CMK (cell line): ENCODE data around the gene ZNF792.
"Not testable (repeated sequence)": the region's sequence is repeated elsewhere in the genome, so short reads cannot be mapped to it uniquely, and the experiment has no call there.

ENCODE experiments used
- DNase-seq: peaks from one replicate; pipeline ENCODE4 v3.0.0-alpha.2; 2010; ENCODE audit warnings: low read depth

The ZNF792 gene

DNA sequence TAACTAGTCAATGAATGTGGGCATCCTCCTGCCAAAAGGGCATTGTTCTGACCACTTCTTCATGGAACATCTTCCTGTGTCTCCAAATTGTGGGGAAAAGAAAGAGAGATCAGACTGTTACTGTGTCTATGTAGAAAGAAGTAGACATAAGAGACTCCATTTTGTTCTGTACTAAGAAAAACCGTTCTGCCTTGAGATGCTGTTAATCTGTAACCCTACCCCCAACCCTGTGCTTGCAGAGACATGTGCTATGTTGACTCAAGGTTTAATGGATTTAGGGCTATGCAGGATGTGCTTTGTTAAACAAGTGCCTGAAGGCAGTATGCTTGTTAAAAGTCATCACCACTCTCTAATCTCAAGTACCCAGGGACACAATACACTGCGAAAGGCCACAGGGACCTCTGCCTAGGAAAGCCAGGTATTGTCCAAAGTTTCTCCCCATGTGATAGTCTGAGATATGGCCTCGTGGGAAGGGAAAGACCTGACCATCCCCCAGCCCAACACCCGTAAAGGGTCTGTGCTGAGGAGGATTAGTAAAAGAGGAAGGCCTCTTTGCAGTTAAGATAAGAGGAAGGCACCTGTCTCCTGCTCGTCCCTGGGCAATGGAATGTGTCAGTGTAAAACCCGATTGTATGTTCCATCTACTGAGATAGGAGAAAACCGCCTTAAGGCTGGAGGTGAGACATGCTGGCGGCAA lies 43.8 kb downstream of the ZNF792 start:
- DNase-seq, result not testable (repeated sequence)

DNA sequence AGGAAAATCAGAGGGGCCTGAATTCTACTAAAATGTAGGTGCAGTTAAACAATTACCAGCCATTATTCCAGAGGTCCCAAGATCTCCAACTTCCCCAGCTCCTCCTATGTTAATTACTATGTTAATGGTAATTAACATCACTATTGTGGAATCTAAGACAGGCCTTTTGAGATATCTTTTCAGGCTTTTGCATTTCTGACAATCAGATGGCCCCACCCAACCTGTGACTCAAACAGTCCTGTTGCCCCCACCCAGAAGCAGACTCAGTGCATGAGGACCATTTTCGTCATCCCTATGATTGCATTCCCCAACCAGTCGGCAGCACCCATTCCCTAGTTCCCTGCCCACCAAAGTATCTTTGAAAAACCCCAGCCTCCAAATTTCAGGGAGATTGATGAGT lies 45.8 kb downstream of the ZNF792 start:
- DNase-seq, result no peak

DNA sequence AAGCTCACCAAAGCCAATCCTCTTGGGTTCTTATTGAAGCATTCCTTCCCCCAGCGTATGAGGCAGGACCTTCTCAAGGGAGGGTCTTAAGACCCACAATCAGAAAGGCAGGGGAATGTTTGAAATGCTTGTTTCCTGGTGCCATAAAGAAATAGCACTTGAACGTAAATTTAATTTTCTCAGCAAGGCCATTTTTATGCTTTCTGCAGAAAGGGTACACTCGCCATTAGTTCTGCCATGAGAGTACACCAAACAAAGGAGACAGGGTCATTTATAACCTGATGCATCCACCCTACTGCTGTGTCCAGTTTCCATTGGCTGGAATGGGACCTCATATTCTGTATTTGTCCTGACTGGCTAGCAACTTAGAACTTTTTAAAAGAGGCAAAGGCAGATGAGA lies 46.9 kb downstream of the ZNF792 start:
- not testable (repeated sequence) for DNase-seq

DNA sequence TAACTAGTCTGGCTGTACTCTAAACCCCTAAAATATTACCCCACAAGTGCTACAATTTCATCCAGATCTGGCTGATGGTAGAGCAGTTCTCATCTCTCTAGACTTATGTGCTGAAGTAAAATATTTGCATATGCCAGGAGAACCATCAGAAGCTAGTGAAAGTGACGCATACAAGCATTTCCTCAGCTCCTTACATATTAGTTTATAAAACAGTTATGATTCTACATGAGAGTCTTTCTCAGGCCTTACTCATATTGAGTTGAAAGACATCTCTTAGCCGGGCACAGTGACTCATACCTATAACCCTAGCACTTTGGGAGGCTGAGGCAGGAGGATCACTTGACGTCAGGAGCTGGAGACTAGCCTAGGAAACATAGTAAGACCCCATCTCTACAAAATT lies 53.3 kb downstream of the ZNF792 start:
- DNase-seq, result no peak
